DOHH2 (cell line): ENCODE measurements around the gene SUGCT.

Source experiments
- EZH2phosphoT487 ChIP-seq: fragments of 200-600 bp; sonication (generic); IDR thresholded peaks from 2 replicates; pipeline ENCODE4 v1.6.1; 2017; ENCODE audit warnings: borderline replicate concordance, mild to moderate bottlenecking, antibody characterized with exemption, low read length, moderate library complexity, mixed read lengths
- TF ChIP-seq, protein P1 (sequence below): fragments of 200-600 bp; sonication (generic); IDR thresholded peaks from one replicate; pipeline ENCODE4 v1.5.1; 2014; ENCODE audit warnings: antibody characterized with exemption, mild to moderate bottlenecking, low read depth, low read length; ENCODE audit not compliant: poor library complexity, severe bottlenecking

- TF ChIP-seq, protein P1, sequence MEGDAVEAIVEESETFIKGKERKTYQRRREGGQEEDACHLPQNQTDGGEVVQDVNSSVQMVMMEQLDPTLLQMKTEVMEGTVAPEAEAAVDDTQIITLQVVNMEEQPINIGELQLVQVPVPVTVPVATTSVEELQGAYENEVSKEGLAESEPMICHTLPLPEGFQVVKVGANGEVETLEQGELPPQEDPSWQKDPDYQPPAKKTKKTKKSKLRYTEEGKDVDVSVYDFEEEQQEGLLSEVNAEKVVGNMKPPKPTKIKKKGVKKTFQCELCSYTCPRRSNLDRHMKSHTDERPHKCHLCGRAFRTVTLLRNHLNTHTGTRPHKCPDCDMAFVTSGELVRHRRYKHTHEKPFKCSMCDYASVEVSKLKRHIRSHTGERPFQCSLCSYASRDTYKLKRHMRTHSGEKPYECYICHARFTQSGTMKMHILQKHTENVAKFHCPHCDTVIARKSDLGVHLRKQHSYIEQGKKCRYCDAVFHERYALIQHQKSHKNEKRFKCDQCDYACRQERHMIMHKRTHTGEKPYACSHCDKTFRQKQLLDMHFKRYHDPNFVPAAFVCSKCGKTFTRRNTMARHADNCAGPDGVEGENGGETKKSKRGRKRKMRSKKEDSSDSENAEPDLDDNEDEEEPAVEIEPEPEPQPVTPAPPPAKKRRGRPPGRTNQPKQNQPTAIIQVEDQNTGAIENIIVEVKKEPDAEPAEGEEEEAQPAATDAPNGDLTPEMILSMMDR: no peak
- TF ChIP-seq EZH2phosphoT487: no peak
Measured at GRCh38 chr7:40610461-40610860, 475.7 kb downstream of the SUGCT start.
